PC-3 (cell line): Measurements from ENCODE around the gene MRM2. TPM values are rescaled to one million over a fixed set of nuclear protein-coding genes. Genes with fewer than 3 reads are reported as not detected.

ENCODE experiments used
- ATAC-seq: fragments of 200-7000 bp; cut with Tn5 transposase; 2 replicates; pipeline ENCODE4 v1.9.1; 2020; ENCODE audit warnings: mild to moderate bottlenecking, moderate library complexity
- BruUV-seq: library from RNA; stranded (reverse); fragments of 400-500 nt; replicated peaks from 2 replicates; lab custom pipeline; 2021; lab: Mats Ljungman, UMichigan
- CTCF ChIA-PET: fragments of 300-600 bp; sonication (Branson Sonifier 250); formaldehyde crosslinking; loops from one replicate; lab custom pipeline; 2022; ENCODE audit warnings: antibody characterized with exemption; lab: Charles Lee
- POLR2A ChIA-PET: fragments of 300-600 bp; sonication (Branson Sonifier 250); formaldehyde crosslinking; loops from one replicate; lab custom pipeline; 2022; ENCODE audit warnings: antibody characterized with exemption; ENCODE audit not compliant: unreplicated experiment; lab: Charles Lee
- DNase-seq: peaks from one replicate; pipeline ENCODE4 v3.0.0-alpha.2; 2015
- H2AFZ ChIP-seq: fragments of 300-600 bp; sonication (generic); 2 replicates; pipeline ENCODE4 v1.6.0; 2016; ENCODE audit warnings: antibody characterized with exemption, low read length
- H3F3A ChIP-seq: fragments of 300-600 bp; sonication (generic); one replicate; pipeline ENCODE4 v1.6.0; 2017; ENCODE audit warnings: antibody characterized with exemption, low read length, control low read depth, mild to moderate bottlenecking; ENCODE audit not compliant: unreplicated experiment
- H3K27ac ChIP-seq: fragments of 300-600 bp; sonication (generic); 2 replicates; pipeline ENCODE4 v1.5.1; 2016; ENCODE audit warnings: mild to moderate bottlenecking, low read length
- H3K27me3 ChIP-seq: fragments of 300-600 bp; sonication (generic); 2 replicates; pipeline ENCODE4 v1.6.1; 2016; ENCODE audit warnings: low read length, mixed read lengths
- H3K36me3 ChIP-seq: fragments of 300-600 bp; sonication (generic); 2 replicates; pipeline ENCODE4 v1.6.1; 2016; ENCODE audit warnings: low read depth, mixed run types, low read length, mixed read lengths
- H3K4me1 ChIP-seq: fragments of 300-600 bp; sonication (generic); 2 replicates; pipeline ENCODE4 v1.5.1; 2016; ENCODE audit warnings: low read length; ENCODE audit not compliant: insufficient read depth
- H3K4me2 ChIP-seq: fragments of 300-600 bp; sonication (generic); 2 replicates; pipeline ENCODE4 v1.6.0; 2016; ENCODE audit warnings: low read length
- H3K4me3 ChIP-seq: fragments of 300-600 bp; sonication (generic); 2 replicates; pipeline ENCODE4 v1.5.1; 2016; ENCODE audit warnings: mild to moderate bottlenecking, low read length, mixed read lengths
- H3K79me2 ChIP-seq: fragments of 300-600 bp; sonication (generic); 2 replicates; pipeline ENCODE4 v1.6.1; 2017; ENCODE audit warnings: low read length, mixed read lengths
- H3K9ac ChIP-seq: fragments of 300-600 bp; sonication (generic); 2 replicates; pipeline ENCODE4 v1.6.0; 2016; ENCODE audit warnings: mild to moderate bottlenecking, low read length
- H3K9me2 ChIP-seq: fragments of 300-600 bp; sonication (generic); replicated peaks from 2 replicates; pipeline ENCODE4 v1.6.1; 2016; ENCODE audit warnings: mixed run types, low read length, mixed read lengths
- H3K9me3 ChIP-seq: fragments of 300-600 bp; sonication (generic); 2 replicates; pipeline ENCODE4 v1.6.1; 2016; ENCODE audit warnings: low read length, mixed read lengths
- H4K20me1 ChIP-seq: fragments of 300-600 bp; sonication (generic); 2 replicates; pipeline ENCODE4 v1.6.1; 2016; ENCODE audit warnings: low read length, mixed read lengths
- CTCF ChIP-seq: fragments of 300-600 bp; sonication (generic); conservative IDR thresholded peaks from 2 replicates; pipeline ENCODE4 v1.5.1; 2017; ENCODE audit warnings: antibody characterized with exemption, low read depth, mild to moderate bottlenecking, low read length
- EZH2 ChIP-seq: fragments of 300-600 bp; sonication (generic); IDR thresholded peaks from one replicate; pipeline ENCODE4 v1.6.1; 2017; ENCODE audit warnings: antibody characterized with exemption, mild to moderate bottlenecking, low read length; ENCODE audit not compliant: unreplicated experiment
- EZH2phosphoT487 ChIP-seq: fragments of 300-600 bp; sonication (generic); IDR thresholded peaks from 2 replicates; pipeline ENCODE4 v1.6.1; 2018; ENCODE audit warnings: mild to moderate bottlenecking, antibody characterized with exemption, low read length, borderline replicate concordance
- intact Hi-C: fragments of 100-400 bp; cut with micrococcal nuclease; formaldehyde crosslinking; loops from 2 replicates; pipeline ENCODE4 v1.9.0; 2023
- total RNA-seq: library from RNA; depleted of rRNA; stranded (reverse); fragments of >200 nt; gene quantifications from 2 replicates; pipeline ENCODE4 v1.2.3, GENCODE V29; 2014

Gene MRM2
- total RNA-seq, 1 experiment from 2014 or later: 42.6 TPM

- Histone ChIP-seq H3F3A (no peaks in the 10 kb centered on the region), H2AFZ (no peak overlapping the region), H3K4me3 (no peak overlapping the region), H3K4me2 (no peak overlapping the region), H4K20me1 (no peaks in the 10 kb centered on the region), H3K36me3 (peaks cover 7% of the 10 kb centered on the region), H3K9me2 (no peaks in the 10 kb centered on the region), H3K27me3 (no peaks in the 10 kb centered on the region), H3K9me3 (no peaks in the 10 kb centered on the region), H3K9ac (no peak overlapping the region), H3K79me2 (no peaks in the 10 kb centered on the region), H3K27ac (no peak overlapping the region), H3K4me1 (no peaks in the 10 kb centered on the region)
- no TSS peak for BruUV-seq
- no peak for ATAC-seq
- no peak for DNase-seq
- TF ChIP-seq CTCF (no peak), EZH2phosphoT487 (no peak), EZH2 (no peak)
- intact Hi-C loops: no loop called here
- ChIA-PET POLR2A (interaction anchor here (0.6 kb wide), 1 partner anchor 28 kb away, joined by 6 read pairs; no protein-coding TSS in a partner anchor), CTCF (no interaction called here)
Observed at GRCh38 chr7:2202901-2203765, 38.9 kb downstream of the MRM2 start.

- CTCF ChIA-PET: no interaction called here
- TF ChIP-seq EZH2phosphoT487 (no peak), CTCF (no peak), EZH2 (no peak)
- no peak overlapping the region for H2AFZ ChIP-seq
- H3K4me2 ChIP-seq: no peak overlapping the region
- no peaks in the 10 kb centered on the region for H3K79me2 ChIP-seq
- no peak overlapping the region for H3K4me3 ChIP-seq
- no peaks in the 10 kb centered on the region for H3K9me2 ChIP-seq
- no TSS peak for BruUV-seq
- H3F3A ChIP-seq: no peaks in the 10 kb centered on the region
- no peaks in the 10 kb centered on the region for H3K9me3 ChIP-seq
- POLR2A ChIA-PET: no interaction called here
- H3K36me3 ChIP-seq: peaks cover 3% of the 10 kb centered on the region
- H4K20me1 ChIP-seq: no peaks in the 10 kb centered on the region
- intact Hi-C loops: no loop called here
- no peak overlapping the region for H3K9ac ChIP-seq
- no peaks in the 10 kb centered on the region for H3K27me3 ChIP-seq
- H3K27ac ChIP-seq: no peak overlapping the region
- DNase-seq (no peak), ATAC-seq (no peak)
- H3K4me1 ChIP-seq: no peaks in the 10 kb centered on the region
Observed at GRCh38 chr7:2202361-2202761, 39.6 kb downstream of the MRM2 start.
